AG09319 (cell line): ENCODE data around the gene ARPC4.
A peak's percentile ranks its signal among the peaks of the same experiment; 100 is the strongest.
"Not testable (repeated sequence)": the region's sequence is repeated elsewhere in the genome, so short reads cannot be mapped to it uniquely, and the experiment has no call there.

Experiments
- DNase-seq: peaks from one replicate; pipeline ENCODE4 v3.0.0-alpha.2; 2010; ENCODE audit warnings: low read depth; ENCODE audit errors: extremely low read depth
- TF ChIP-seq, protein P1 (sequence below): IDR thresholded peaks from 2 replicates; pipeline ENCODE4 v1.5.1; 2011; ENCODE audit warnings: low read depth, mild to moderate bottlenecking, inconsistent platforms, low read length, moderate library complexity

Gene ARPC4

DNA sequence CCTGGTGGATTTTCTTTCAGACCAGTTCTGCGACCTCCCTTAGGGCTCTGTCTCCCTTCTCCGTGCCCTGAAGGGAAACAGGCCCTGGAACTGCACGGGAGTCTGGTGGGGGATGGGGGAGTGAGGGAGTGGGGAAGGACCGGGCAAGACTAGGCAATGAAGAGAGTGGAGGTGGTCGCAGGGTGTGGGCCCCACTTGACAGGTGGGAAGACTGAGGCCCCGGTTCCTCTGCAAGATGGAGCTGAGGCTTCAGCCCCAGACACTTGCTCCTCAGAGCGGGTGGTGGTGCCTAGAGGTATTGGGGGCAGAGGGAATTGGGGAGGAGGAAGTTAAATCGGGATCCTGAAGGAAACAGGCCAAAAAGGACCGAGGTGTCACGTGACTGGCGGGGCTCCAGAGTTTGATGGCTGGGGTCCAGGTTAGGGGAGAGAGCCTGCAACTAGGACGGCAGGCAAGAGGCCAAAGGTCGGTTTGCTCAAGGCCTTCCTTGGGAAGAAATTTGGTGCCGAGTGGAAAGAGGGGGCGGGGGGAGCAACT, 22.5 kb upstream of the ARPC4 start:
- TF ChIP-seq, protein P1, sequence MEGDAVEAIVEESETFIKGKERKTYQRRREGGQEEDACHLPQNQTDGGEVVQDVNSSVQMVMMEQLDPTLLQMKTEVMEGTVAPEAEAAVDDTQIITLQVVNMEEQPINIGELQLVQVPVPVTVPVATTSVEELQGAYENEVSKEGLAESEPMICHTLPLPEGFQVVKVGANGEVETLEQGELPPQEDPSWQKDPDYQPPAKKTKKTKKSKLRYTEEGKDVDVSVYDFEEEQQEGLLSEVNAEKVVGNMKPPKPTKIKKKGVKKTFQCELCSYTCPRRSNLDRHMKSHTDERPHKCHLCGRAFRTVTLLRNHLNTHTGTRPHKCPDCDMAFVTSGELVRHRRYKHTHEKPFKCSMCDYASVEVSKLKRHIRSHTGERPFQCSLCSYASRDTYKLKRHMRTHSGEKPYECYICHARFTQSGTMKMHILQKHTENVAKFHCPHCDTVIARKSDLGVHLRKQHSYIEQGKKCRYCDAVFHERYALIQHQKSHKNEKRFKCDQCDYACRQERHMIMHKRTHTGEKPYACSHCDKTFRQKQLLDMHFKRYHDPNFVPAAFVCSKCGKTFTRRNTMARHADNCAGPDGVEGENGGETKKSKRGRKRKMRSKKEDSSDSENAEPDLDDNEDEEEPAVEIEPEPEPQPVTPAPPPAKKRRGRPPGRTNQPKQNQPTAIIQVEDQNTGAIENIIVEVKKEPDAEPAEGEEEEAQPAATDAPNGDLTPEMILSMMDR: no peak
- DNase-seq: no peak

DNA sequence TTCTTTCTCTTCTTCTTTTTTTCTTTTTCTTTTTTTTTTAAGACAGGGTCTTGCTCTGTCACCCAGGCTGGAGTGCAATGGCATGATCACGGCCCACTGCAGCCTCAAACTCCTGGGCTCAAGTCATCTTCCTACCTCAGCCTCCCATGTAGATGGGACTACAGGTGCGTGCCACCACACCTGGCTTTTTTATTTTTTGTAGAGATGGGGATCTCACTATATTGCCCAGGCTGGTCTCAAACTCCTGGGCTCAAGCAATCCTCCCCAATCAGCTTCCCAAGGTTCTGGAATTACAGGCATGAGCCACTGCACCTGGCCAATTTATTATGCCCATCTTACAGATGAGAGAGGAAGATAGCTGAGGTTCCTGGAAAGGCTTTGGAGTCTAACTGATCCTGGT, 21.9 kb upstream of the ARPC4 start:
- DNase-seq: not testable (repeated sequence)

DNA sequence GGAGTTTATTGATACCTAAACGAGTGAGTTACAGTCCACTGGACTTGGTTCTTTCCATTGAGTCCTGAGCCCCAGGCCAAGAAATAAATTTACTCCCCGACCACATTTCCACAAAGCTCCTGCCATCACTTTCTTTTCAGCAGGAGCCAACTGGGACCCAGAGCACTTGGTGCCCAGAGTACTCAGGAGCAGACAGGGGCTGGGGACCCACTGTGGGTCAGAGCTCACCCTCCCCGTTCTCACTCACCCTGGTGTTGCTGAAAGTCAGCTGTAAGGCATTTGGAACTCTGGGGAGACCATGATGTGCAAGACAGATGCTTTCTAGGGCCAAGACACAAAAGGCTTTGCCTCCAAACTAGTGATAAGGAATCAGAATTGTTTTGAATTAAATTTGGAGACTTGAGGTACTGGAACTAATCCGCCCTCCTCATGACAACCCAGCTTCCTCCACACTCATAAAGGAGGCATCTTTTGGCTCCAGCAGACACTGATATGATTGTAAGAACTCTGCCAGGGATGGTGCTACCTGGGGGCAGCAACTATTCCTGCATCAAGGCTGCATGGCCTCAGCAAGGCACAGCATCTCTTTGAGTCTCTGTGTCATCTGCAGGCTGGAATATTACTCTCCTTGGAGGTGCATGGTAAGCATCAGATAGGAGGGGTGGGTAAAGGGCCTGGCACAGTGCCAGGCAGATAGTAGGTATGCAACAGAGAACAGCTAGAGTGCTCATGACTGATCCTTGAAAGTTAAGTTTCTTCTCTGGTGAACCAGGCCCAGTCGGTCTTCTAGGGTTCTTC, 15.8 kb upstream of the ARPC4 start:
- TF ChIP-seq, protein P1: no peak

DNA sequence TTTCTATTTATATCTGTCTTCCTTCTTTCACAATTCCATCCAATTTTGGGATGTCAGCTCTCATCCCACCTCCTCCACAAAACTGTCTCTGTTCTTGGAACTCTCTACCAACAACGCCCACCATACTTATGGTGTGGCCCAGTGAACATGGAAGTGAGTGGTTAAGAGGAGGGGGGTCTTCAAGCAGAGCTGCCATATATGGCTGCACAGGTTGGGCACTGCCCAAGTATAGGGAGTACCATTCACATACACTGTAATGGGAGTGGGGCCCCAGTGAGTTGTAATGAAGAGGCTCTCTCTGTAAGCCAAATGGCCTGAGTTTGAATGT, 15.2 kb upstream of the ARPC4 start:
- TF ChIP-seq, protein P1: no peak
- DNase-seq: no peak

More for the DNA sequence above, 15.8 kb upstream of the ARPC4 start:
- no peak for DNase-seq

DNA sequence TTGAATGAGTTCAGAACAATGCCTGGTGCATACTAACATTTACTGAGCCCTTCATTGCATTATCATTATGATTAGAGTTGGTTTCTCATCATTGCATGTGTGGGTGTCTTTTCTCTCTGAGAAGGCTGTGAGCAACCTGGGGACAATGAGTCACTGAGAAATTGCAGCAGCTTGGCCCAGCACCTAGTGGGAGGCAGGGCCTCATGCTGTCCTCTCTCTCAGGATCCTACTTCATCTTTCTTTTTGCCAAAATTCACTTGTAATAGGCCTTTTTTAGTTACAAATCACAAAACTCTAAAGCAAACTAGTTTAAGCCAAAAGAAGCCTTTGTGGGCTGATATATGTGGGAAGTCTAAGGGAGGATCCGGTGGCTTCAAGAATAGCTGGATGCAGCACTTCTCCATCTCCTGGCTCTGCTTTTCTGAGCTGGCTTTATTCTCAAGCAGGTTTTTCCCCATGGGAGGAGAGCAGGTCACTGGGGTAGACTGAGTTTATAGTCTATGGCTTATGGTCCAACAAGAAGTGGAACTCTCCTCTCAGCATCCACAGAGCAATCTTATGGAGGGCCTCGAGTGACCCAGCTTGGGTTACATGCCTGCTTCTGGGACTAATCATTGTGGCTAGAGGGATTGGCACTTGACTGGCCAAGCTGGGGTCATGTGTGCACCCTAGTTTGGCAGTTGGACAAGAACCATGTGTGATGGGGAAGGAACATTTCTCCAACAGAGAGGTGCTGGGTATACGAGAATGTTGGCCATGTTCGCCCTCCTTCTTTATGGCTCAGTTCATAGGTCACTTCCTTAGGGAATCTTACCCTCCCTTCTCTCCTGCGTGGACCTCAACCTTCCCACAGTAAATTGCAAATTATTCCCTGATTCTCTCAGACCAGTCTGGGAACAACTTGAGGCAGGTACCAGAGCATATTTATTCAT, 14.5 kb upstream of the ARPC4 start:
- peak; percentile 34 for DNase-seq

DNA sequence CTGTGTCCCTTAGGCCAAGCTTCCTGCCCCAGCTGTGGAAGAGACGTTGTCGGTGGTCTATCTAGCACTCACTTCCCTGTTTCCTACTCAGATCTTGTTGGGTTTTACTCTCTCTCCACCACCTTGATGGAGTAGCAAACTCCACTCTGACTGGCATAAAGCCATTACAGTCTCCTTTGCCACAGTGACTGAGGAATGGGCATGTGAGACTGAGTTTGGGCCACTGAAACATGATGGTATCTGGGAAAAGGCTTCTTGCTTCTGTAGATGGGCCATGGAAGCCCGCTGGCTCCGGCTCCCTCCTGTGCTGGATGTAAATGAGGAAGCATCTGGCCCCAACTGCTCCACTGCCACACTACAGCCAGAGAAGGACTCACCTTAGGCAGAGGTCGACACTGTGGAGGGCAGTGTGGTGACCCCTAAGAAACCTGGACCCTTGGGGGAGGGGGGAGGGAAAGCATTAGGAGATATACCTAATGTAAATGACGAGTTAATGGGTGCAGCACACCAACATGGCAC, 13.7 kb upstream of the ARPC4 start:
- no peak for DNase-seq
- TF ChIP-seq, protein P1: no peak

More for the DNA sequence above, 14.5 kb upstream of the ARPC4 start:
- TF ChIP-seq, protein P1: no peak

DNA sequence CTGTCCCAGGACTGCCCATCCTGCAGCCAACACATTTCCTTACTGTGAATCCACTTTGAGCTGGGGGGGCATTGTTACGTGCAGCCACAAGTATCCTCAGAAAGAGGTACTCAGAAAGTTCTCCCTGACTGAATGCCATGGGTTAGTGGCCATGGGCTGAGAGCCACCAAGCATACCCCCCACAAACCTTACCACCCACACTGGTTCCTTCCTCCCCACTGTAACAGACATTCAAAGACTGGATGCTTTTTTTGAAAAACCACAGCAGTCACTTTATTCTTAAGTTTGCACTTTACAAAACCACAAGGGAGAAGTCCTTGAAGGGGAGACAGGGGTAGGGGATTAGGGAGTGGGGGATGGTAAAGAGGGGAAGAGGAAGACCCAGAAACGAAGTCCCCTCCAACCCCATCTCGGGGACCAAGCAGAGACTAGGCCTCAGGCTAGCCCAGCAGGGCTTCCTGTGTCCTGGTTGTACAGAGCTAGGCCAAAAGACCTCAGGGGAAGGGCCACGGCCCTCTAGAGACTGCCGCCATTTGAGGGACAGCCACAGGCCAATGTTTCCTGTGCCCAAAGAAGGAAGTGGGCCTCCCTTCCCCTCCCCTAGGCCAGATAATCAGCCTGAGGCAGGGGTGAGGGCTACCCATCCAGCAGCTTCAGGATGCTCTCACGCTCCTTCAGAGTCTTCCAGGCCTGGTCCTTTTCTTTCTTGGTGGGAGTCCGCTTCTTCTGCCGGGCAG, 13.0 kb upstream of the ARPC4 start:
- no peak for DNase-seq

More for the DNA sequence above, 13.0 kb upstream of the ARPC4 start:
- TF ChIP-seq, protein P1: no peak
